Inflammatory macrophage (primary cell): Measurements from ENCODE around the gene MIGA2.
"Not testable (repeated sequence)": the region's sequence is repeated elsewhere in the genome, so short reads cannot be mapped to it uniquely, and the experiment has no call there.

Experiments used
- DNase-seq, 2 donors: peaks; one replicate each; pipeline ENCODE4 v3.0.0-alpha.2; 2020 to 2022
- total RNA-seq, 18 experiments: gene quantifications; one replicate each; lab custom pipeline; 2026; ENCODE audit warnings: mixed read lengths in 6 of 18, inconsistent platforms in 2 of 18; lab: John Stamatoyannopoulos, UW

Gene MIGA2
- total RNA-seq = 4.2 to 30.6 (median 17.2) reads per million in 18 experiments

- peak; percentile 98 to 99 for DNase-seq
These were observed at the start of gene MIGA2 for GRCh38 chr9:129036241-129036922. Gene MIGA2, plus strand, starts transcription at chr9:129036626. Its CDS starts 3,969 bp downstream, at chr9:129040595.

GRCh38 chr9:128986671-128987070 is 49.8 kb upstream of the MIGA2 start:
- no peak for DNase-seq

GRCh38 chr9:128987805-128988204 is 48.6 kb upstream of the MIGA2 start:
- no peak for DNase-seq

- peak in 1 of 2 donors; percentile 5 for DNase-seq
These were observed 43.4 kb upstream of the MIGA2 start for GRCh38 chr9:128992995-128993394.

- DNase-seq = no peak
These were observed 40.6 kb upstream of the MIGA2 start for GRCh38 chr9:128995791-128996190.

GRCh38 chr9:128998462-128998861 is 38.0 kb upstream of the MIGA2 start:
- DNase-seq = no peak

- peak in 1 of 2 donors; percentile 12 for DNase-seq
These were observed 36.7 kb upstream of the MIGA2 start for GRCh38 chr9:128999581-129000206.

- no peak for DNase-seq
These were observed 34.7 kb upstream of the MIGA2 start for GRCh38 chr9:129001504-129002325.

GRCh38 chr9:129002992-129003391 is 33.4 kb upstream of the MIGA2 start:
- DNase-seq = no peak

GRCh38 chr9:129004173-129004572 is 32.3 kb upstream of the MIGA2 start:
- not testable (repeated sequence) for DNase-seq

GRCh38 chr9:129005336-129005997 is 31.0 kb upstream of the MIGA2 start:
- DNase-seq = no peak

- peak; percentile 52 to 67 for DNase-seq
These were observed 29.9 kb upstream of the MIGA2 start for GRCh38 chr9:129006328-129007034.

- no peak for DNase-seq
These were observed 29.2 kb upstream of the MIGA2 start for GRCh38 chr9:129007035-129007765.

- DNase-seq = no peak
These were observed 28.5 kb upstream of the MIGA2 start for GRCh38 chr9:129007766-129008468.

- DNase-seq = no peak
These were observed 27.9 kb upstream of the MIGA2 start for GRCh38 chr9:129008469-129008965.

GRCh38 chr9:129008986-129009583 is 27.3 kb upstream of the MIGA2 start:
- no peak for DNase-seq

- no peak for DNase-seq
These were observed 26.8 kb upstream of the MIGA2 start for GRCh38 chr9:129009584-129010141.

- no peak for DNase-seq
These were observed 26.0 kb upstream of the MIGA2 start for GRCh38 chr9:129010267-129010975.

- DNase-seq = no peak
These were observed 25.3 kb upstream of the MIGA2 start for GRCh38 chr9:129011170-129011569.
